H1 (cell line): ENCODE measurements around the gene PRDX2. TPM values are rescaled to one million over a fixed set of nuclear protein-coding genes. Genes with fewer than 3 reads are reported as not detected.
A peak's percentile ranks its signal among the peaks of the same experiment; 100 is the strongest.

Source experiments
- SP1 ChIP-seq: IDR thresholded peaks from 2 replicates; pipeline ENCODE4 v1.6.1; 2011; ENCODE audit warnings: low read depth, low read length
- polyA plus RNA-seq, 7 experiments: library from polyadenylated mRNA; depleted of rRNA in 3 of 7; stranded (reverse) in 5 of 7; unstranded in 2 of 7; fragments of >200 nt in 5 of 7; fragments of 200-250 nt in 2 of 7; gene quantifications; 1 replicate in 5 of 7; 2 replicates in 1 of 7; 4 replicates in 1 of 7; pipeline versions ENCODE4 v1.2.1 to v1.2.3, GENCODE V29; 2011 to 2013; ENCODE audit warnings: missing spikeins in 2 of 7, mixed read lengths in 2 of 7
- total RNA-seq: library from RNA; stranded (reverse); fragmentation: NEBNext Ultra II Directional; extraction: Animal tissue kit (Norgen Biotek cat#: 25700); gene quantifications from 2 replicates; pipeline ENCODE4 v1.2.1, GENCODE V29; 2021

The PRDX2 gene
- total and polyA plus RNA-seq, 2 of the 8 experiments (the other 6 are each of a cell fraction or from before 2014, with no cell fraction given): 380 to 748 TPM

DNA sequence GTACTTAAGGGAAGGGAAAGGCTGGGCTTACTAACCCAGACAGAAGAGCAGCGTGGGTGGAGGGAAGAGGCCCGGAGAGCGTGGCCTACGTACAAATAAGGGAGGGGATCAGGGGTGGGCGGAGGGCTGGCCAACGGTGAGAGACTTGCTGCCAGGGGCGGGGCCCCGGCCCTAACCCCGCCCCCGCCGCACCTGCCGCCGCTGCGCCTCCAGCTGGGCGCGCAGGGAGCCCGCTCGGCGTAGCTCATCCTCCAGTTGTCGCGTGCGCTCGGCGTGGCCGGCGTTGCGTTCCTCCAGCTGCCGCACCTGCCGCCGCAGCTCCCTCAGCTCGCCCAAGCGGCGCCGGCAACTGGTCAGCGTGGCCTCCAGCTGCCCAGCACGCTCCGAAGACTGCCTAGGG, 31.9 kb downstream of the PRDX2 start (continued):
- TF ChIP-seq SP1: peak; percentile 57; the same call in 1 of the 2 replicates
